ENCODE data around the gene SEC11A.

Gene SEC11A

GRCh38 chr15:84634228-84634837 lies 81.6 kb downstream of the SEC11A start:
- DNase-seq: no peak

GRCh38 chr15:84633311-84634227 lies 82.4 kb downstream of the SEC11A start:
- DNase-seq: no peak

- no peak for DNase-seq
Measured at GRCh38 chr15:84631706-84632272, 84.2 kb downstream of the SEC11A start.

GRCh38 chr15:84629033-84629432 lies 86.9 kb downstream of the SEC11A start:
- no peak for DNase-seq

GRCh38 chr15:84625123-84625522 lies 90.8 kb downstream of the SEC11A start:
- DNase-seq: no peak

- no peak for DNase-seq
Measured at GRCh38 chr15:84624359-84624758, 91.6 kb downstream of the SEC11A start.

- DNase-seq: no peak
Measured at GRCh38 chr15:84621358-84621979, 94.5 kb downstream of the SEC11A start.

- DNase-seq: no peak
Measured at GRCh38 chr15:84620626-84621025, 95.3 kb downstream of the SEC11A start.

Data from SHP77 treated with DMSO at 0.1 percent for 48 hours (cell line).